HepG2 (cell line): Measurements from ENCODE around the gene SLC1A5. TPM values are rescaled to one million over a fixed set of nuclear protein-coding genes. Genes with fewer than 3 reads are reported as not detected.

Source experiments
- ATAC-seq: fragments of 200-7000 bp; cut with Tn5 transposase; 3 replicates; pipeline ENCODE4 v1.9.1; 2020; ENCODE audit warnings: mild to moderate bottlenecking, moderate library complexity
- BruUV-seq: library from RNA; stranded (reverse); fragments of 400-500 nt; replicated peaks from 2 replicates; lab custom pipeline; 2021; lab: Mats Ljungman, UMichigan
- CTCF ChIA-PET: fragments of 300-600 bp; formaldehyde crosslinking; extraction: SDS; loops from one replicate; lab custom pipeline; 2021; ENCODE audit warnings: low total read pairs, inconsistent platforms, low intra/inter-chr PET ratio; lab: Yijun Ruan, JAX
- POLR2A ChIA-PET: fragments of 350-600 bp; sonication (Branson Sonifier 250); formaldehyde crosslinking; loops from one replicate; lab custom pipeline; 2020; ENCODE audit warnings: antibody characterized with exemption, inconsistent platforms; lab: Yijun Ruan, JAX
- DNase-seq: peaks from one replicate; pipeline ENCODE4 v3.0.0-alpha.2; 2015; ENCODE audit warnings: low spot score
- FAIRE-seq: peaks from 3 replicates; lab custom pipeline; 2011; peaks lifted over from hg19 to GRCh38; lab: Jason Lieb, UNC
- H2AFZ ChIP-seq: one replicate; pipeline ENCODE4 v1.6.1; 2011; ENCODE audit warnings: low read length, inconsistent platforms
- H3K27ac ChIP-seq: fragments of 300-600 bp; 3 replicates; pipeline ENCODE4 v1.8.0; 2011; ENCODE audit warnings: mixed run types, mild to moderate bottlenecking, mixed read lengths, low read length, inconsistent platforms; ENCODE audit not compliant: insufficient read depth; ENCODE audit errors: extremely low read length
- H3K27me3 ChIP-seq, 2 experiments: fragments of 200-600 bp in 1 of 2; 2 replicates in 1 of 2; 3 replicates in 1 of 2; pipeline versions ENCODE4 v1.6.0 to v1.8.0; 2011; ENCODE audit warnings: low read length in 2 of 2, mild to moderate bottlenecking in 2 of 2, moderate library complexity in 2 of 2, inconsistent platforms in 1 of 2; ENCODE audit not compliant: insufficient read depth in 2 of 2, control insufficient read depth in 1 of 2
- H3K36me3 ChIP-seq, 2 experiments: fragments of 200-600 bp in 1 of 2; replicated peaks in 1 of 2; 2 replicates in 1 of 2; 3 replicates in 1 of 2; pipeline versions ENCODE4 v1.5.1 to v1.8.0; 2011; ENCODE audit warnings: low read length in 2 of 2, inconsistent platforms in 1 of 2; ENCODE audit not compliant: insufficient read depth in 2 of 2, control insufficient read depth in 1 of 2
- H3K4me1 ChIP-seq: 2 replicates; pipeline ENCODE4 v1.5.1; 2012; ENCODE audit warnings: low read length, inconsistent platforms; ENCODE audit not compliant: insufficient read depth
- H3K4me2 ChIP-seq: 2 replicates; pipeline ENCODE4 v1.6.0; 2011; ENCODE audit warnings: low read depth, low read length, inconsistent platforms
- H3K4me3 ChIP-seq, 3 experiments: fragments of 200-600 bp in 1 of 3; sonication (generic), shearing (Covaris generic) in 1 of 3; replicated peaks in 1 of 3; 2 replicates each; pipeline ENCODE4 v1.5.1; 2011 to 2016; ENCODE audit warnings: low read length in 3 of 3, inconsistent platforms in 2 of 3, low read depth in 2 of 3, mild to moderate bottlenecking in 2 of 3, control low read depth in 1 of 3, mixed read lengths in 1 of 3; ENCODE audit not compliant: insufficient read depth in 1 of 3
- H3K79me2 ChIP-seq: one replicate; pipeline ENCODE4 v1.6.1; 2011; ENCODE audit warnings: low read length, inconsistent platforms; ENCODE audit not compliant: insufficient read depth
- H3K9ac ChIP-seq: 2 replicates; pipeline ENCODE4 v1.6.0; 2011; ENCODE audit warnings: mild to moderate bottlenecking, low read depth, low read length, inconsistent platforms; ENCODE audit not compliant: insufficient read depth
- H3K9me3 ChIP-seq: 2 replicates; pipeline ENCODE4 v1.5.1; 2012; ENCODE audit warnings: mild to moderate bottlenecking, low read length
- H4K20me1 ChIP-seq: 2 replicates; pipeline ENCODE4 v1.6.0; 2011; ENCODE audit warnings: inconsistent platforms, mild to moderate bottlenecking, low read length, moderate library complexity; ENCODE audit not compliant: insufficient read depth
- ATAD3A ChIP-seq: sonication (generic); formaldehyde crosslinking; IDR thresholded peaks from 2 replicates; pipeline ENCODE4 v1.4.0; 2020; ENCODE audit warnings: missing genetic modification reagents
- ATF2 ChIP-seq: sonication (generic); formaldehyde crosslinking; IDR thresholded peaks from 2 replicates; pipeline ENCODE4 v1.4.0; 2020; ENCODE audit warnings: missing genetic modification reagents
- JDP2 ChIP-seq: sonication (generic); formaldehyde crosslinking; IDR thresholded peaks from 2 replicates; pipeline ENCODE4 v1.8.1; 2022; ENCODE audit warnings: missing genetic modification reagents, borderline replicate concordance
- MTA3 ChIP-seq: sonication (generic); formaldehyde crosslinking; IDR thresholded peaks from 2 replicates; pipeline ENCODE4 v1.4.0; 2020; ENCODE audit warnings: missing genetic modification reagents
- NFYB ChIP-seq: sonication (generic); formaldehyde crosslinking; IDR thresholded peaks from 2 replicates; pipeline ENCODE4 v1.4.0; 2020; ENCODE audit warnings: missing genetic modification reagents
- NFYC ChIP-seq: IDR thresholded peaks from 2 replicates; pipeline ENCODE4 v1.6.1; 2016; ENCODE audit warnings: missing genetic modification reagents, missing compliant biosample characterization
- RCOR2 ChIP-seq: IDR thresholded peaks from 2 replicates; pipeline ENCODE4 v1.6.1; 2016; ENCODE audit warnings: missing biosample characterization, missing genetic modification reagents
- SP1 ChIP-seq, 2 experiments: fragments of 450-650 bp in 1 of 2; sonication (generic) in 1 of 2; formaldehyde crosslinking in 1 of 2; IDR thresholded peaks; 2 replicates each; pipeline versions ENCODE4 v1.4.0 to v1.6.1; 2016 to 2020; ENCODE audit warnings: missing genetic modification reagents in 1 of 2
- THAP8 ChIP-seq: sonication (generic); formaldehyde crosslinking; IDR thresholded peaks from 2 replicates; pipeline ENCODE4 v1.5.1; 2020; ENCODE audit warnings: missing genetic modification reagents, mild to moderate bottlenecking, borderline replicate concordance
- ZFYVE20 ChIP-seq: sonication (generic); formaldehyde crosslinking; IDR thresholded peaks from 2 replicates; pipeline ENCODE4 v1.8.0; 2023; ENCODE audit warnings: low read depth, mild to moderate bottlenecking, moderate library complexity, missing genetic modification reagents, borderline replicate concordance
- ZNF646 ChIP-seq: sonication (generic); formaldehyde crosslinking; IDR thresholded peaks from 2 replicates; pipeline ENCODE4 v1.9.0; 2021; ENCODE audit warnings: mild to moderate bottlenecking, missing genetic modification reagents
- ZNF747 ChIP-seq: sonication (generic); formaldehyde crosslinking; IDR thresholded peaks from 2 replicates; pipeline ENCODE4 v1.8.1; 2023; ENCODE audit warnings: missing genetic modification reagents, mild to moderate bottlenecking, borderline replicate concordance
- ZSCAN31 ChIP-seq: sonication (generic); formaldehyde crosslinking; IDR thresholded peaks from 2 replicates; pipeline ENCODE4 v1.5.0; 2020; ENCODE audit warnings: low read depth, mild to moderate bottlenecking, missing genetic modification reagents
- WGBS: methylation state at CpG from one replicate; pipeline ENCODE4 v1.1.6; 2017; ENCODE audit warnings: low lambda C conversion rate; 5-methylcytosine and 5-hydroxymethylcytosine counted together
- in situ Hi-C: cut with HindIII; loops from 2 replicates; pipeline ENCODE4 v1.10.0; 2017; ENCODE audit warnings: low pct_unique_long_range_greater_than_20kb; ENCODE audit not compliant: extremely low pct_ligation_motif_present
- intact Hi-C: fragments of 100-400 bp; cut with micrococcal nuclease; formaldehyde crosslinking; loops from one replicate; pipeline ENCODE4 v1.10.0; 2022; ENCODE audit not compliant: unreplicated experiment
- polyA plus RNA-seq, 8 experiments: library from polyadenylated mRNA; depleted of rRNA in 3 of 8; stranded (reverse) in 7 of 8; unstranded in 1 of 8; fragments of >200 nt; fragmentation: Illumina TruSeq in 4 of 8; extraction: Trizol in 4 of 8; gene quantifications; 2 replicates each; pipeline versions ENCODE4 v1.2.1 to v1.2.3, GENCODE V29; 2011 to 2016; ENCODE audit warnings: low read depth in 4 of 8, missing spikeins in 1 of 8, mixed read lengths in 1 of 8; ENCODE audit not compliant: insufficient read depth in 1 of 8
- total RNA-seq, 5 experiments: library from RNA; depleted of rRNA; stranded (reverse); fragments of >200 nt; fragmentation: Illumina TruSeq; extraction: Trizol; gene quantifications; 2 replicates each; pipeline ENCODE4 v1.2.3, GENCODE V29; 2016; ENCODE audit warnings: low read depth in 1 of 5

The SLC1A5 gene
- total and polyA plus RNA-seq, 2 of the 13 experiments (the other 11 are each of a cell fraction or from before 2014, with no cell fraction given): 120 to 159 TPM

- Histone ChIP-seq H3K9ac (no peak overlapping the region), H4K20me1 (no peaks in the 10 kb centered on the region), H3K27ac (no peak overlapping the region), H3K4me3 (no peak overlapping the region), H3K4me1 (peaks cover 54% of the 10 kb centered on the region), H3K4me2 (peak overlapping the region; percentile 49), H3K27me3 (0 out of 5 replicates have a peak, but pooled peaks cover 0 to 3% of the 10 kb centered on the region in 2 experiments), H3K79me2 (no peaks in the 10 kb centered on the region), H3K9me3 (no peaks in the 10 kb centered on the region), H3K36me3 (no peaks in the 10 kb centered on the region), H2AFZ (no peak overlapping the region)
- intact Hi-C loops (no loop called here), in situ Hi-C loops (no loop called here)
- FAIRE-seq: peak; percentile 37
- 70% methylated on average over 2 of the region's 2 CpGs for WGBS
- DNase-seq: peak; percentile 63
- ChIA-PET CTCF (no interaction called here), POLR2A (interaction anchor here (4.0 kb wide), 1 partner anchor 33 kb away, joined by 66 read pairs; the partner anchor contains the start of gene SLC1A5)
- BruUV-seq: no TSS peak
- peak; percentile 43 for ATAC-seq
- TF ChIP-seq JDP2 (CRISPR knock-in tag) (no peak), ZSCAN31 (CRISPR knock-in tag) (no peak), ZNF646 (CRISPR knock-in tag) (no peak), ATF2 (no peak), SP1 (IDR thresholded peaks at IDR 0.05) (no peak), SP1 (CRISPR knock-in tag; IDR thresholded peaks at IDR 0.05) (no peak), NFYB (CRISPR knock-in tag) (peak; percentile 84), NFYC (CRISPR knock-in tag) (peak; percentile 87), ZNF747 (CRISPR knock-in tag) (no peak), RCOR2 (CRISPR knock-in tag) (no peak), ZFYVE20 (no peak), MTA3 (CRISPR knock-in tag) (no peak), ATAD3A (CRISPR knock-in tag) (no peak), THAP8 (CRISPR knock-in tag) (no peak)
- TF ChIP-seq, all 625 proteins: peak for 2
Observed at GRCh38 chr19:46818812-46819211, 30.4 kb upstream of the SLC1A5 start.
